K562 (cell line): Measurements from ENCODE around the gene CRYGA. TPM values are rescaled to one million over a fixed set of nuclear protein-coding genes. Genes with fewer than 3 reads are reported as not detected.

Source experiments
- polyA plus RNA-seq, 8 experiments: library from polyadenylated mRNA; depleted of rRNA in 4 of 8; stranded (reverse) in 5 of 8; unstranded in 3 of 8; fragments of >200 nt; fragmentation: Nextera tagmentation in 2 of 8; fragmentation: Illumina TruSeq in 1 of 8; extraction: Ambion mirVana in 2 of 8; extraction: Trizol in 1 of 8; gene quantifications; 2 replicates each; pipeline versions ENCODE4 v1.2.1 to v1.2.3, GENCODE V29; 2011 to 2014; ENCODE audit warnings: inconsistent platforms in 1 of 8, missing spikeins in 1 of 8
- total RNA-seq, 7 experiments: library from RNA; depleted of rRNA in 6 of 7; stranded (reverse); fragments of >200 nt in 6 of 7; fragmentation: Illumina TruSeq in 2 of 7; extraction: Trizol in 2 of 7; gene quantifications; 2 replicates each; pipeline versions ENCODE4 v1.2.1 to v1.2.3, GENCODE V29; 2011 to 2021; ENCODE audit warnings: low replicate concordance in 1 of 7

The CRYGA gene
- total and polyA plus RNA-seq, 9 of the 15 experiments (the other 6 are each of a cell fraction or from before 2014, with no cell fraction given), result not detected

Other genes starting within 250 kb of the CRYGA start
Only the 7 nearest of the 8 such genes appear.
- gene PLEKHM3, start 138.1 kb downstream of the CRYGA start, total RNA-seq (2014; rRNA removed), result 0.86 and 1.0 TPM in 2 replicates
- 1.5 and 1.6 TPM in 2 replicates for gene PLEKHM3, start 138.1 kb downstream of the CRYGA start, total RNA-seq (2014; rRNA removed; fragmentation: Illumina TruSeq; extraction: Trizol)
- gene PLEKHM3, start 138.1 kb downstream of the CRYGA start, total RNA-seq (2015; rRNA removed; fragmentation: Illumina TruSeq; extraction: Trizol), result 1.2 and 1.4 TPM in 2 replicates
- 1.0 and 1.3 TPM in 2 replicates for gene PLEKHM3, start 138.1 kb downstream of the CRYGA start, total RNA-seq (2021)
- 0.97 and 1.2 TPM in 2 replicates for gene PLEKHM3, start 138.1 kb downstream of the CRYGA start, polyA plus RNA-seq (2011; rRNA removed)
- 1.0 and 1.1 TPM in 2 replicates for gene PLEKHM3, start 138.1 kb downstream of the CRYGA start, polyA plus RNA-seq (2014; fragmentation: Illumina TruSeq; extraction: Trizol)
- under 1 TPM; 0.24 to 0.36 TPM for gene PLEKHM3, start 138.1 kb downstream of the CRYGA start, polyA plus RNA-seq (2014; fragmentation: Nextera tagmentation; extraction: Ambion mirVana)
- gene PLEKHM3, start 138.1 kb downstream of the CRYGA start, polyA plus RNA-seq (2014; rRNA removed), result 0.54 and 1.1 TPM in 2 replicates
- gene CRYGD, start 39.1 kb downstream of the CRYGA start, total RNA-seq (2014; rRNA removed), result not detected in 2 replicates
- not detected in 2 replicates for gene CRYGD, start 39.1 kb downstream of the CRYGA start, total RNA-seq (2014; rRNA removed; fragmentation: Illumina TruSeq; extraction: Trizol)
- gene CRYGD, start 39.1 kb downstream of the CRYGA start, total RNA-seq (2015; rRNA removed; fragmentation: Illumina TruSeq; extraction: Trizol), result not detected in 2 replicates
- gene CRYGD, start 39.1 kb downstream of the CRYGA start, total RNA-seq (2021), result not detected in 2 replicates
- gene CRYGD, start 39.1 kb downstream of the CRYGA start, polyA plus RNA-seq (2011; rRNA removed), result not detected in 2 replicates
- gene CRYGD, start 39.1 kb downstream of the CRYGA start, polyA plus RNA-seq (2014; fragmentation: Illumina TruSeq; extraction: Trizol), result not detected in 2 replicates
- gene CRYGD, start 39.1 kb downstream of the CRYGA start, polyA plus RNA-seq (2014; fragmentation: Nextera tagmentation; extraction: Ambion mirVana), result not detected
- gene CRYGD, start 39.1 kb downstream of the CRYGA start, polyA plus RNA-seq (2014; rRNA removed), result not detected in 2 replicates
- not detected in 2 replicates for gene CRYGC, start 33.8 kb downstream of the CRYGA start, total RNA-seq (2014; rRNA removed)
- gene CRYGC, start 33.8 kb downstream of the CRYGA start, total RNA-seq (2014; rRNA removed; fragmentation: Illumina TruSeq; extraction: Trizol), result not detected in 2 replicates
- not detected in 2 replicates for gene CRYGC, start 33.8 kb downstream of the CRYGA start, total RNA-seq (2015; rRNA removed; fragmentation: Illumina TruSeq; extraction: Trizol)
- not detected in 2 replicates for gene CRYGC, start 33.8 kb downstream of the CRYGA start, total RNA-seq (2021)
- gene CRYGC, start 33.8 kb downstream of the CRYGA start, polyA plus RNA-seq (2011; rRNA removed), result not detected in 2 replicates
- not detected in 2 replicates for gene CRYGC, start 33.8 kb downstream of the CRYGA start, polyA plus RNA-seq (2014; fragmentation: Illumina TruSeq; extraction: Trizol)
- gene CRYGC, start 33.8 kb downstream of the CRYGA start, polyA plus RNA-seq (2014; fragmentation: Nextera tagmentation; extraction: Ambion mirVana), result not detected
- not detected in 2 replicates for gene CRYGC, start 33.8 kb downstream of the CRYGA start, polyA plus RNA-seq (2014; rRNA removed)
- gene CRYGB, start 17.4 kb downstream of the CRYGA start, total RNA-seq (2014; rRNA removed), result not detected in 2 replicates
- not detected in 2 replicates for gene CRYGB, start 17.4 kb downstream of the CRYGA start, total RNA-seq (2014; rRNA removed; fragmentation: Illumina TruSeq; extraction: Trizol)
- gene CRYGB, start 17.4 kb downstream of the CRYGA start, total RNA-seq (2015; rRNA removed; fragmentation: Illumina TruSeq; extraction: Trizol), result not detected in 2 replicates
- not detected in 2 replicates for gene CRYGB, start 17.4 kb downstream of the CRYGA start, total RNA-seq (2021)
- not detected in 2 replicates for gene CRYGB, start 17.4 kb downstream of the CRYGA start, polyA plus RNA-seq (2011; rRNA removed)
- gene CRYGB, start 17.4 kb downstream of the CRYGA start, polyA plus RNA-seq (2014; fragmentation: Illumina TruSeq; extraction: Trizol), result not detected in 2 replicates
- gene CRYGB, start 17.4 kb downstream of the CRYGA start, polyA plus RNA-seq (2014; fragmentation: Nextera tagmentation; extraction: Ambion mirVana), result not detected
- gene CRYGB, start 17.4 kb downstream of the CRYGA start, polyA plus RNA-seq (2014; rRNA removed), result not detected in 2 replicates
- gene C2orf80, start 26.4 kb upstream of the CRYGA start, total RNA-seq (2014; rRNA removed), result not detected in 2 replicates
- not detected in 2 replicates for gene C2orf80, start 26.4 kb upstream of the CRYGA start, total RNA-seq (2014; rRNA removed; fragmentation: Illumina TruSeq; extraction: Trizol)
- gene C2orf80, start 26.4 kb upstream of the CRYGA start, total RNA-seq (2015; rRNA removed; fragmentation: Illumina TruSeq; extraction: Trizol), result not detected in 2 replicates
- not detected in 2 replicates for gene C2orf80, start 26.4 kb upstream of the CRYGA start, total RNA-seq (2021)
- gene C2orf80, start 26.4 kb upstream of the CRYGA start, polyA plus RNA-seq (2011; rRNA removed), result not detected in 2 replicates
- gene C2orf80, start 26.4 kb upstream of the CRYGA start, polyA plus RNA-seq (2014; fragmentation: Illumina TruSeq; extraction: Trizol), result not detected in 2 replicates
- not detected for gene C2orf80, start 26.4 kb upstream of the CRYGA start, polyA plus RNA-seq (2014; fragmentation: Nextera tagmentation; extraction: Ambion mirVana)
- not detected in 2 replicates for gene C2orf80, start 26.4 kb upstream of the CRYGA start, polyA plus RNA-seq (2014; rRNA removed)
- 61.9 and 65.9 TPM in 2 replicates for gene IDH1, start 91.5 kb upstream of the CRYGA start, total RNA-seq (2014; rRNA removed)
- 108 and 114 TPM in 2 replicates for gene IDH1, start 91.5 kb upstream of the CRYGA start, total RNA-seq (2014; rRNA removed; fragmentation: Illumina TruSeq; extraction: Trizol)
- gene IDH1, start 91.5 kb upstream of the CRYGA start, total RNA-seq (2015; rRNA removed; fragmentation: Illumina TruSeq; extraction: Trizol), result 94.4 and 101 TPM in 2 replicates
- 75.1 and 80.8 TPM in 2 replicates for gene IDH1, start 91.5 kb upstream of the CRYGA start, total RNA-seq (2021)
- gene IDH1, start 91.5 kb upstream of the CRYGA start, polyA plus RNA-seq (2011; rRNA removed), result 86.7 and 96.4 TPM in 2 replicates
- 93.5 and 108 TPM in 2 replicates for gene IDH1, start 91.5 kb upstream of the CRYGA start, polyA plus RNA-seq (2014; fragmentation: Illumina TruSeq; extraction: Trizol)
- gene IDH1, start 91.5 kb upstream of the CRYGA start, polyA plus RNA-seq (2014; fragmentation: Nextera tagmentation; extraction: Ambion mirVana), result 100 to 1,000 TPM; 135 to 194 TPM
- gene IDH1, start 91.5 kb upstream of the CRYGA start, polyA plus RNA-seq (2014; rRNA removed), result 92.6 and 103 TPM in 2 replicates
- gene PIKFYVE, start 102.7 kb upstream of the CRYGA start, total RNA-seq (2014; rRNA removed), result 14.4 and 14.9 TPM in 2 replicates
- gene PIKFYVE, start 102.7 kb upstream of the CRYGA start, total RNA-seq (2014; rRNA removed; fragmentation: Illumina TruSeq; extraction: Trizol), result 22.7 and 24.8 TPM in 2 replicates
- 18.9 and 19.1 TPM in 2 replicates for gene PIKFYVE, start 102.7 kb upstream of the CRYGA start, total RNA-seq (2015; rRNA removed; fragmentation: Illumina TruSeq; extraction: Trizol)
- 17.1 and 19.0 TPM in 2 replicates for gene PIKFYVE, start 102.7 kb upstream of the CRYGA start, total RNA-seq (2021)
- gene PIKFYVE, start 102.7 kb upstream of the CRYGA start, polyA plus RNA-seq (2011; rRNA removed), result 18.4 and 25.6 TPM in 2 replicates
- 14.5 and 16.7 TPM in 2 replicates for gene PIKFYVE, start 102.7 kb upstream of the CRYGA start, polyA plus RNA-seq (2014; fragmentation: Illumina TruSeq; extraction: Trizol)
- gene PIKFYVE, start 102.7 kb upstream of the CRYGA start, polyA plus RNA-seq (2014; fragmentation: Nextera tagmentation; extraction: Ambion mirVana), result 1 to 10 TPM; 3.6 to 3.7 TPM
- 11.5 and 11.8 TPM in 2 replicates for gene PIKFYVE, start 102.7 kb upstream of the CRYGA start, polyA plus RNA-seq (2014; rRNA removed)